PC-3 (cell line): ENCODE data around the gene ROS1. TPM values are rescaled to one million over a fixed set of nuclear protein-coding genes. Genes with fewer than 3 reads are reported as not detected.
A peak's percentile ranks its signal among the peaks of the same experiment; 100 is the strongest.

Experiments used
- ATAC-seq: fragments of 200-7000 bp; cut with Tn5 transposase; 2 replicates; pipeline ENCODE4 v1.9.1; 2020; ENCODE audit warnings: mild to moderate bottlenecking, moderate library complexity
- BruUV-seq: library from RNA; stranded (reverse); fragments of 400-500 nt; replicated peaks from 2 replicates; lab custom pipeline; 2021; lab: Mats Ljungman, UMichigan
- CTCF ChIA-PET: fragments of 300-600 bp; sonication (Branson Sonifier 250); formaldehyde crosslinking; loops from one replicate; lab custom pipeline; 2022; ENCODE audit warnings: antibody characterized with exemption; lab: Charles Lee
- POLR2A ChIA-PET: fragments of 300-600 bp; sonication (Branson Sonifier 250); formaldehyde crosslinking; loops from one replicate; lab custom pipeline; 2022; ENCODE audit warnings: antibody characterized with exemption; ENCODE audit not compliant: unreplicated experiment; lab: Charles Lee
- DNase-seq: peaks from one replicate; pipeline ENCODE4 v3.0.0-alpha.2; 2015
- H2AFZ ChIP-seq: fragments of 300-600 bp; sonication (generic); 2 replicates; pipeline ENCODE4 v1.6.0; 2016; ENCODE audit warnings: antibody characterized with exemption, low read length
- H3F3A ChIP-seq: fragments of 300-600 bp; sonication (generic); one replicate; pipeline ENCODE4 v1.6.0; 2017; ENCODE audit warnings: antibody characterized with exemption, low read length, control low read depth, mild to moderate bottlenecking; ENCODE audit not compliant: unreplicated experiment
- H3K27ac ChIP-seq: fragments of 300-600 bp; sonication (generic); 2 replicates; pipeline ENCODE4 v1.5.1; 2016; ENCODE audit warnings: mild to moderate bottlenecking, low read length
- H3K27me3 ChIP-seq: fragments of 300-600 bp; sonication (generic); 2 replicates; pipeline ENCODE4 v1.6.1; 2016; ENCODE audit warnings: low read length, mixed read lengths
- H3K36me3 ChIP-seq: fragments of 300-600 bp; sonication (generic); 2 replicates; pipeline ENCODE4 v1.6.1; 2016; ENCODE audit warnings: low read depth, mixed run types, low read length, mixed read lengths
- H3K4me1 ChIP-seq: fragments of 300-600 bp; sonication (generic); 2 replicates; pipeline ENCODE4 v1.5.1; 2016; ENCODE audit warnings: low read length; ENCODE audit not compliant: insufficient read depth
- H3K4me2 ChIP-seq: fragments of 300-600 bp; sonication (generic); 2 replicates; pipeline ENCODE4 v1.6.0; 2016; ENCODE audit warnings: low read length
- H3K4me3 ChIP-seq: fragments of 300-600 bp; sonication (generic); 2 replicates; pipeline ENCODE4 v1.5.1; 2016; ENCODE audit warnings: mild to moderate bottlenecking, low read length, mixed read lengths
- H3K79me2 ChIP-seq: fragments of 300-600 bp; sonication (generic); 2 replicates; pipeline ENCODE4 v1.6.1; 2017; ENCODE audit warnings: low read length, mixed read lengths
- H3K9ac ChIP-seq: fragments of 300-600 bp; sonication (generic); 2 replicates; pipeline ENCODE4 v1.6.0; 2016; ENCODE audit warnings: mild to moderate bottlenecking, low read length
- H3K9me2 ChIP-seq: fragments of 300-600 bp; sonication (generic); replicated peaks from 2 replicates; pipeline ENCODE4 v1.6.1; 2016; ENCODE audit warnings: mixed run types, low read length, mixed read lengths
- H3K9me3 ChIP-seq: fragments of 300-600 bp; sonication (generic); 2 replicates; pipeline ENCODE4 v1.6.1; 2016; ENCODE audit warnings: low read length, mixed read lengths
- H4K20me1 ChIP-seq: fragments of 300-600 bp; sonication (generic); 2 replicates; pipeline ENCODE4 v1.6.1; 2016; ENCODE audit warnings: low read length, mixed read lengths
- EZH2 ChIP-seq: fragments of 300-600 bp; sonication (generic); IDR thresholded peaks from one replicate; pipeline ENCODE4 v1.6.1; 2017; ENCODE audit warnings: antibody characterized with exemption, mild to moderate bottlenecking, low read length; ENCODE audit not compliant: unreplicated experiment
- EZH2phosphoT487 ChIP-seq: fragments of 300-600 bp; sonication (generic); IDR thresholded peaks from 2 replicates; pipeline ENCODE4 v1.6.1; 2018; ENCODE audit warnings: mild to moderate bottlenecking, antibody characterized with exemption, low read length, borderline replicate concordance
- intact Hi-C: fragments of 100-400 bp; cut with micrococcal nuclease; formaldehyde crosslinking; loops from 2 replicates; pipeline ENCODE4 v1.9.0; 2023
- total RNA-seq: library from RNA; depleted of rRNA; stranded (reverse); fragments of >200 nt; gene quantifications from 2 replicates; pipeline ENCODE4 v1.2.3, GENCODE V29; 2014
- TF ChIP-seq, protein P1 (sequence below): fragments of 300-600 bp; sonication (generic); conservative IDR thresholded peaks from 2 replicates; pipeline ENCODE4 v1.5.1; 2017; ENCODE audit warnings: antibody characterized with exemption, low read depth, mild to moderate bottlenecking, low read length

ROS1 gene
- total RNA-seq, 1 experiment from 2014 or later, result 0.07 TPM

DNA sequence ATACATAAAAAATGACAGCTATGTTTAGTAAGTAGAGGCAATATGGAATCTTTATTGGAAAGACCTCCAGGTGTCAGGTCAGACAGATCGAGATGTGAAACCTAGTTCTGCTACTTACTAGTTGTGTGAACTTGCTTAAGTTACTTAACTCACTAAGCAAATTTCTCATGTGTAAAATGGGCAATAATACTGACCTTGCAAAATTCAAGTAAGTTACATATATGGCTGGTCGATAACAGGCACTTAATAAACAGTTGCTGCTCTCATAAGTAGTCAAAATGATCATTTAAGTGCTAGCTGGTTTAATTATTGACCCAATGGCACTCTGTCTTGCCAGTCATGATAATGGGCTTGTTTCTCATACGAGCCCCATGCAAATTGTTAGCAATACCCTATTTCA, 114.4 kb downstream of the ROS1 start:
- Histone ChIP-seq H2AFZ (no peak overlapping the region), H3K79me2 (no peaks in the 10 kb centered on the region), H3K4me2 (no peak overlapping the region), H3K9ac (no peak overlapping the region), H3F3A (no peaks in the 10 kb centered on the region), H4K20me1 (no peaks in the 10 kb centered on the region), H3K4me3 (no peak overlapping the region), H3K27ac (no peak overlapping the region), H3K9me3 (no peaks in the 10 kb centered on the region), H3K4me1 (peaks cover 10% of the 10 kb centered on the region), H3K27me3 (no peaks in the 10 kb centered on the region), H3K36me3 (no peaks in the 10 kb centered on the region), H3K9me2 (no peaks in the 10 kb centered on the region)
- ATAC-seq (no peak), DNase-seq (no peak)
- intact Hi-C loops, result loop anchor here (10.0 kb wide), 1 partner anchor 147 kb away; no protein-coding TSS in a partner anchor
- TF ChIP-seq, protein P1, sequence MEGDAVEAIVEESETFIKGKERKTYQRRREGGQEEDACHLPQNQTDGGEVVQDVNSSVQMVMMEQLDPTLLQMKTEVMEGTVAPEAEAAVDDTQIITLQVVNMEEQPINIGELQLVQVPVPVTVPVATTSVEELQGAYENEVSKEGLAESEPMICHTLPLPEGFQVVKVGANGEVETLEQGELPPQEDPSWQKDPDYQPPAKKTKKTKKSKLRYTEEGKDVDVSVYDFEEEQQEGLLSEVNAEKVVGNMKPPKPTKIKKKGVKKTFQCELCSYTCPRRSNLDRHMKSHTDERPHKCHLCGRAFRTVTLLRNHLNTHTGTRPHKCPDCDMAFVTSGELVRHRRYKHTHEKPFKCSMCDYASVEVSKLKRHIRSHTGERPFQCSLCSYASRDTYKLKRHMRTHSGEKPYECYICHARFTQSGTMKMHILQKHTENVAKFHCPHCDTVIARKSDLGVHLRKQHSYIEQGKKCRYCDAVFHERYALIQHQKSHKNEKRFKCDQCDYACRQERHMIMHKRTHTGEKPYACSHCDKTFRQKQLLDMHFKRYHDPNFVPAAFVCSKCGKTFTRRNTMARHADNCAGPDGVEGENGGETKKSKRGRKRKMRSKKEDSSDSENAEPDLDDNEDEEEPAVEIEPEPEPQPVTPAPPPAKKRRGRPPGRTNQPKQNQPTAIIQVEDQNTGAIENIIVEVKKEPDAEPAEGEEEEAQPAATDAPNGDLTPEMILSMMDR, result no peak
- TF ChIP-seq EZH2 (no peak), EZH2phosphoT487 (no peak)
- POLR2A ChIA-PET, result no interaction called here
- CTCF ChIA-PET, result no interaction called here
- BruUV-seq, result no TSS peak

DNA sequence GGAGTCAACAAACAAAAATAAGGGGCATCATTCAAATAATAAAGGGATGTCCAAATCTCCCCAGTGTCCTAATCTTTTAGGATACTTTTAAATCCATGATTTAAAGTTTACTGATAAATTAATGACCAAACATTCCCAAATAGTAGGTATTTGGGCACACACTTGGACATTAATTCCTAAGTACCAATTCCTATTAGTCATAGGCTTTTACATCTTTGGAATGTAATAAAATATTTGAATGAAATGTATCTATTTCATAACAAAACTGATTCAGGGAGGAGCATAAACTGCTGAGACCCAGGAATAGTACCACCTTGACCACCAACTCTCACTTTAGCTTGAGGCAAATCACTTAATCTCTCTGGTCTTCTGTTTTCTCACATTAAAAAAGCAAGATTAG, 116.1 kb downstream of the ROS1 start:
- Histone ChIP-seq H3K36me3 (no peaks in the 10 kb centered on the region), H3K4me3 (no peak overlapping the region), H3K9me3 (no peaks in the 10 kb centered on the region), H3F3A (no peaks in the 10 kb centered on the region), H4K20me1 (no peaks in the 10 kb centered on the region), H3K79me2 (no peaks in the 10 kb centered on the region), H3K27me3 (no peaks in the 10 kb centered on the region), H3K4me2 (peak overlapping the region; percentile 5; the same call in 1 of the 2 replicates), H3K9ac (no peak overlapping the region), H2AFZ (no peak overlapping the region), H3K27ac (no peak overlapping the region), H3K9me2 (no peaks in the 10 kb centered on the region), H3K4me1 (peaks cover 10% of the 10 kb centered on the region)
- ChIA-PET CTCF (interaction anchor here (0.7 kb wide), 1 partner anchor 548 kb away, joined by 3 read pairs; no protein-coding TSS in a partner anchor), POLR2A (no interaction called here)
- DNase-seq (peak; percentile 24), ATAC-seq (peak; percentile 62)
- intact Hi-C loops, result loop anchor here (10.0 kb wide), 1 partner anchor 145 kb away; no protein-coding TSS in a partner anchor
- no TSS peak for BruUV-seq
- TF ChIP-seq EZH2 (no peak), EZH2phosphoT487 (no peak)
- TF ChIP-seq, protein P1, result no peak

DNA sequence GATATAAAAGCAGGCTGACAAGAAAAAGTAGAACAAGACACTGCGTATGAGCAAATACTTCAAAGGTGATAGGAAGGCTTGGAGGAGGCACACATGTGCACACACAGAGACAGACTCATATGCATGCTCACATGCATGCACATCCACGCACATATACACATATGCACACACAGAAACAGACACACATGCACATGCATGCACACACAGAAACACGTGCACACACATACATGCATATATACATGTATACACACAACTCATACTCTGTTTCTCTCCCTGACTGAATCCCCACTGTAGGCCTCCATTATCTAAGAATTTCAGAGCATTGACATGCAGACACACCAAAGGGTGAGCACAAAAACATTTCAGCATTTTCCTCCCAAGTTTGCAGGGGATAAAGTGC, 116.7 kb downstream of the ROS1 start:
- DNase-seq, result no peak
- H3K27me3 ChIP-seq, result no peaks in the 10 kb centered on the region
- ChIA-PET POLR2A (no interaction called here), CTCF (no interaction called here)
- no peaks in the 10 kb centered on the region for H3K9me2 ChIP-seq
- no TSS peak for BruUV-seq
- H3K79me2 ChIP-seq, result no peaks in the 10 kb centered on the region
- intact Hi-C loops, result no loop called here
- H3K36me3 ChIP-seq, result no peaks in the 10 kb centered on the region
- H3K9me3 ChIP-seq, result no peaks in the 10 kb centered on the region
- peak; percentile 43 for ATAC-seq
- no peak overlapping the region for H2AFZ ChIP-seq
- no peaks in the 10 kb centered on the region for H4K20me1 ChIP-seq
- peaks cover 10% of the 10 kb centered on the region for H3K4me1 ChIP-seq
- H3F3A ChIP-seq, result no peaks in the 10 kb centered on the region
- no peak overlapping the region for H3K27ac ChIP-seq
- no peak for TF ChIP-seq EZH2phosphoT487
- TF ChIP-seq, protein P1, result no peak
- TF ChIP-seq EZH2, result no peak
- no peak overlapping the region for H3K9ac ChIP-seq
- no peak overlapping the region for H3K4me3 ChIP-seq
- H3K4me2 ChIP-seq, result peak overlapping the region; percentile 5
